ENCODE measurements around the gene FRMD3.

Gene FRMD3

GRCh38 chr9:83472221-83472665 is 66.0 kb downstream of the FRMD3 start:
- FAIRE-seq, result no peak

- FAIRE-seq, result no peak
These were observed 67.0 kb downstream of the FRMD3 start for GRCh38 chr9:83471241-83471640.

GRCh38 chr9:83469722-83470121 is 68.5 kb downstream of the FRMD3 start:
- no peak for FAIRE-seq

- FAIRE-seq, result no peak
These were observed 69.4 kb downstream of the FRMD3 start for GRCh38 chr9:83468821-83469220.

GRCh38 chr9:83466877-83467276 is 71.3 kb downstream of the FRMD3 start:
- FAIRE-seq, result no peak

- no peak for FAIRE-seq
These were observed 71.8 kb downstream of the FRMD3 start for GRCh38 chr9:83466351-83466750.

- FAIRE-seq, result no peak
These were observed 78.4 kb downstream of the FRMD3 start for GRCh38 chr9:83459830-83460229.

- no peak for FAIRE-seq
These were observed 79.7 kb downstream of the FRMD3 start for GRCh38 chr9:83458530-83458929.

GRCh38 chr9:83457005-83457404 is 81.2 kb downstream of the FRMD3 start:
- no peak for FAIRE-seq

- FAIRE-seq, result no peak
These were observed 82.0 kb downstream of the FRMD3 start for GRCh38 chr9:83456226-83456625.

- no peak for FAIRE-seq
These were observed 84.1 kb downstream of the FRMD3 start for GRCh38 chr9:83454076-83454475.

- no peak for FAIRE-seq
These were observed 86.9 kb downstream of the FRMD3 start for GRCh38 chr9:83451308-83451707.

GRCh38 chr9:83449983-83450382 is 88.2 kb downstream of the FRMD3 start:
- FAIRE-seq, result no peak

GRCh38 chr9:83449166-83449565 is 89.0 kb downstream of the FRMD3 start:
- FAIRE-seq, result no peak

GRCh38 chr9:83448626-83449025 is 89.6 kb downstream of the FRMD3 start:
- FAIRE-seq, result no peak

GRCh38 chr9:83447351-83447750 is 90.8 kb downstream of the FRMD3 start:
- FAIRE-seq, result no peak

GRCh38 chr9:83445703-83446265 is 92.4 kb downstream of the FRMD3 start:
- FAIRE-seq, result no peak

- no peak for FAIRE-seq
These were observed 94.1 kb downstream of the FRMD3 start for GRCh38 chr9:83444110-83444509.

GRCh38 chr9:83441390-83441789 is 96.8 kb downstream of the FRMD3 start:
- FAIRE-seq, result no peak

GRCh38 chr9:83440641-83441040 is 97.6 kb downstream of the FRMD3 start:
- no peak for FAIRE-seq

GRCh38 chr9:83435301-83435700 is 102.9 kb downstream of the FRMD3 start:
- no peak for FAIRE-seq

- no peak for FAIRE-seq
These were observed 103.9 kb downstream of the FRMD3 start for GRCh38 chr9:83434254-83434653.

- FAIRE-seq, result no peak
These were observed 104.4 kb downstream of the FRMD3 start for GRCh38 chr9:83433846-83434245.

GRCh38 chr9:83432877-83433550 is 105.2 kb downstream of the FRMD3 start:
- FAIRE-seq, result no peak

GRCh38 chr9:83432104-83432627 is 106.0 kb downstream of the FRMD3 start:
- no peak for FAIRE-seq
